DOHH2 (cell line): ENCODE measurements around the gene MAST1.

Source experiments
- EZH2phosphoT487 ChIP-seq: fragments of 200-600 bp; sonication (generic); IDR thresholded peaks from 2 replicates; pipeline ENCODE4 v1.6.1; 2017; ENCODE audit warnings: borderline replicate concordance, mild to moderate bottlenecking, antibody characterized with exemption, low read length, moderate library complexity, mixed read lengths
- TF ChIP-seq, protein P1 (sequence below): fragments of 200-600 bp; sonication (generic); IDR thresholded peaks from one replicate; pipeline ENCODE4 v1.5.1; 2014; ENCODE audit warnings: antibody characterized with exemption, mild to moderate bottlenecking, low read depth, low read length; ENCODE audit not compliant: poor library complexity, severe bottlenecking

- TF ChIP-seq, protein P1, sequence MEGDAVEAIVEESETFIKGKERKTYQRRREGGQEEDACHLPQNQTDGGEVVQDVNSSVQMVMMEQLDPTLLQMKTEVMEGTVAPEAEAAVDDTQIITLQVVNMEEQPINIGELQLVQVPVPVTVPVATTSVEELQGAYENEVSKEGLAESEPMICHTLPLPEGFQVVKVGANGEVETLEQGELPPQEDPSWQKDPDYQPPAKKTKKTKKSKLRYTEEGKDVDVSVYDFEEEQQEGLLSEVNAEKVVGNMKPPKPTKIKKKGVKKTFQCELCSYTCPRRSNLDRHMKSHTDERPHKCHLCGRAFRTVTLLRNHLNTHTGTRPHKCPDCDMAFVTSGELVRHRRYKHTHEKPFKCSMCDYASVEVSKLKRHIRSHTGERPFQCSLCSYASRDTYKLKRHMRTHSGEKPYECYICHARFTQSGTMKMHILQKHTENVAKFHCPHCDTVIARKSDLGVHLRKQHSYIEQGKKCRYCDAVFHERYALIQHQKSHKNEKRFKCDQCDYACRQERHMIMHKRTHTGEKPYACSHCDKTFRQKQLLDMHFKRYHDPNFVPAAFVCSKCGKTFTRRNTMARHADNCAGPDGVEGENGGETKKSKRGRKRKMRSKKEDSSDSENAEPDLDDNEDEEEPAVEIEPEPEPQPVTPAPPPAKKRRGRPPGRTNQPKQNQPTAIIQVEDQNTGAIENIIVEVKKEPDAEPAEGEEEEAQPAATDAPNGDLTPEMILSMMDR = no peak
- no peak for TF ChIP-seq EZH2phosphoT487
Measured at GRCh38 chr19:12888006-12888603, 49.8 kb downstream of the MAST1 start.
